KOPT-K1 (cell line): ENCODE data around the gene SMARCAL1.

Experiments
- H3K27ac ChIP-seq: fragments of 200-600 bp; sonication (generic); 2 replicates; pipeline ENCODE4 v1.5.1; 2016; ENCODE audit warnings: antibody characterized with exemption, mild to moderate bottlenecking, low read depth, low read length; ENCODE audit not compliant: poor library complexity, severe bottlenecking
- H3K36me3 ChIP-seq: fragments of 200-600 bp; sonication (generic); 2 replicates; pipeline ENCODE4 v1.5.1; 2017; ENCODE audit warnings: antibody characterized with exemption, mild to moderate bottlenecking, low read length, moderate library complexity; ENCODE audit not compliant: insufficient read depth
- H3K9me3 ChIP-seq: fragments of 200-600 bp; sonication (generic); 2 replicates; pipeline ENCODE4 v1.5.1; 2017; ENCODE audit warnings: antibody characterized with exemption, low read length, mild to moderate bottlenecking; ENCODE audit not compliant: insufficient read depth, poor library complexity, severe bottlenecking

The SMARCAL1 gene

DNA sequence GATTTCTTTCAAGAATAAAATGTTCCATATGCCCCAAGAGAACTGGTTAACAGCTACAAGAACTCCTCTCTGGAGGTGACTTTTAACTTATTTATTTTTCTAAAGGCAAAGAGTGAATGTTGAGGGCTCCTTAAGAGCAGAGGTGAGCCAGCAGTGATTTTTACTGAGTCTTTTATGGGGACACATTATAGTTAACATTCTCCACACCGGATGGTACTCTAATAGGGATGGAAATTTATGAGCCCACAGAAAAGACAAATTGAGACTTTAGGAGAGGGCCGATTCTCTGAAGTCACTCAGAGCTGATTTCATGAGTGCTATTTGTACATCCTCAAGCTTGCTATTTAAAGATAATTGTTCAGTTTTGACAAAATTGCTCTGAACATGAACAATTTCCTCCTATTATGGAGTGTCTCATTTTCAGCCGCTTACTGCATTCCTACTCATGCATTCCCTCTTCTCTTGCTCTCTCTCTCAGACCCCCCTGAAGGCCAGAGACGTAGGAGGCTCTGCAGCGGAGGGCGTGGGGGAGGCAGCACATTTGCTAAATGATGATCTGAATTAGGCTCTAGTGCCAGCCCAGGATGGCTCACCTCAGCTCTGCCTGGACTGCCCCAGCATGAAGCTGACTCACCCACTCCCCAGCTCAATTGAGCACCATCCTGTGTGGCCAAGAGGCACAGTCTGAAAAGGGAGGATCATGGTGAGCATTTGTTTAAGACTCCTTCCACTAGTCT is 80.5 kb downstream of the SMARCAL1 start:
- no peaks in the 10 kb centered on the region for H3K9me3 ChIP-seq
- H3K36me3 ChIP-seq: no peaks in the 10 kb centered on the region
- no peak overlapping the region for H3K27ac ChIP-seq

GRCh38 chr2:216493334-216493685 is 81.0 kb downstream of the SMARCAL1 start:
- Histone ChIP-seq H3K36me3 (no peaks in the 10 kb centered on the region), H3K9me3 (no peaks in the 10 kb centered on the region), H3K27ac (no peak overlapping the region)

- H3K9me3 ChIP-seq: no peaks in the 10 kb centered on the region
- peaks cover 21% of the 10 kb centered on the region for H3K36me3 ChIP-seq
- no peak overlapping the region for H3K27ac ChIP-seq
Measured at GRCh38 chr2:216495656-216496055, 83.4 kb downstream of the SMARCAL1 start.

GRCh38 chr2:216497382-216498069 is 85.2 kb downstream of the SMARCAL1 start:
- H3K36me3 ChIP-seq: peaks cover 39% of the 10 kb centered on the region
- H3K9me3 ChIP-seq: no peaks in the 10 kb centered on the region
- H3K27ac ChIP-seq: peak overlapping the region; percentile 82

DNA sequence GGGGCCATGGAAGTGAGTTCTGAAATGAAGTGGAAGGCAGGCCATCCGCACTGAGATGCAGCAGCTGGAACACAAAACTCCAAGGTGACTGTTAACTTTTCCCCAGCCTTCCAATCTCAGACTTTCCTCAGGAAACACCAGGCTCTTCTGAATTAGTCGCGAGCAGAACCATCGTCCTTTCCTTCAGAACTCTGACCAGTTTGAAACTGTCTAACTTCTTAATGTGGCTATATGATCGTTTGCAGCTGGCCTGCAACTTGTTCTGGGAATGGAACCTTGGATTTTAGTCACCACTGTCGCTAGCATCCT is 85.7 kb downstream of the SMARCAL1 start:
- Histone ChIP-seq H3K9me3 (no peaks in the 10 kb centered on the region), H3K27ac (peak overlapping the region; percentile 82), H3K36me3 (peaks cover 44% of the 10 kb centered on the region)

- Histone ChIP-seq H3K9me3 (no peaks in the 10 kb centered on the region), H3K27ac (peak within 1 kb of the TSS; percentile 82), H3K36me3 (peaks cover 51% of the 10 kb centered on the region)
Measured at GRCh38 chr2:216498379-216499352, 86.4 kb downstream of the SMARCAL1 start, which contains the start of gene RPL37A. Gene RPL37A (plus strand): TSS chr2:216498844. CDS start chr2:216498875, 31 bp downstream.

GRCh38 chr2:216499641-216500218 is 87.4 kb downstream of the SMARCAL1 start:
- Histone ChIP-seq H3K36me3 (peaks cover 61% of the 10 kb centered on the region), H3K9me3 (no peaks in the 10 kb centered on the region), H3K27ac (peak overlapping the region; percentile 82)

DNA sequence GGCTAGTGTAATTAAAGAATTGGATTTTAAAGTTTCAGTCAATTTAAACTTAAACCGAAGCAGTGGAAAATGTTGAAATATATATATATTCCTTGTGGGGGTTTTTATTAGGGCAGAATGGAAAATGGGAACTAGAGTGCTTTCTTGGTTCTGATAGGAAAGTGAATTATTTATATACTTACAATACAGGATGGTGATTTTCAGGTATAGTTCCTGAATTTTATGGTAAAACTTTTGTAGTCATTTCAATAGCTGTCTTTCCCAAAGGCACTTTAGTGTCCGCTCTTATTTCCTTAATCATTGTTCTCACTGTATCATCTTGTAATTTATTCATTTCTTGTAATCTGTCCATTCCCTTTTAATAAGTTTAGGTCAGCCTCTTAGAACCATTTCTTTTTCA is 88.3 kb downstream of the SMARCAL1 start:
- Histone ChIP-seq H3K27ac (peak overlapping the region; percentile 82), H3K9me3 (no peaks in the 10 kb centered on the region), H3K36me3 (peaks cover 69% of the 10 kb centered on the region)

GRCh38 chr2:216501854-216502253 is 89.6 kb downstream of the SMARCAL1 start:
- H3K9me3 ChIP-seq: no peaks in the 10 kb centered on the region
- H3K36me3 ChIP-seq: peaks cover 82% of the 10 kb centered on the region
- no peak overlapping the region for H3K27ac ChIP-seq

DNA sequence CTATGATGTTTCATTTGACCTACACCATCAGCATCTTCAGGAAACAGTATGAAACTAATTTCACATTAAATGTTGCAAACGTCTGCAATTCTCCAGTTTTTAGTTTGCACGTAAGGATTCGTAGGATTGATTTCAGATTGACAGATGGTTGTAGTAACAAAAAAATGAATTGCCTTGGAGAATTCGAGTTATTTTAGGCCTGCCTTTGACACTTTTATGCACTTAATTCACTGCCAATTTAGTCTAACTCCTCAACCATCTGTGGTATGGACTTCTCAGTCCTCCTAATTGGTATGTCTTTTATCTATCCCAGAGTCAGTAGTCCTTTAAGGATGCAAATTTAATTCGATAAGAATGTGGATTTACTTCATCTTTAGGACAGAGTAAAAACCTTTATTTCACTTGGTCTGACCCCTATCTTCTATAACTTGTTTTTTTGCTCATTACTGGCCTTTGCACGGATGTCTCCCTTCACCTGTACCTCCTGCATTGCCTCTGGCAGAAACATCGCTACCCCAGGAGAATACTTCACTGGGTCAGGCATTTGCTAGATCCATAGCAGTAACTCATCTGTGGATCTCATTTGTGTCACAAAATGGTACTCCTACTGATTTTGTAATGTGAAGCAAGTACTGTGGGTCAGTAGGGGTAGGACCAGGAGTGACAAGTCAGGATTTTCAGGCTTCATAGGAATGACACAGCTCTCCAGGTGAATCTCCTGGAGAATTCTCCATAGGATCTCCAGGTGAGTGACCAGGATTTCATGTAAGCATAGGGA is 90.3 kb downstream of the SMARCAL1 start:
- H3K9me3 ChIP-seq: no peaks in the 10 kb centered on the region
- peaks cover 88% of the 10 kb centered on the region for H3K36me3 ChIP-seq
- no peak overlapping the region for H3K27ac ChIP-seq

DNA sequence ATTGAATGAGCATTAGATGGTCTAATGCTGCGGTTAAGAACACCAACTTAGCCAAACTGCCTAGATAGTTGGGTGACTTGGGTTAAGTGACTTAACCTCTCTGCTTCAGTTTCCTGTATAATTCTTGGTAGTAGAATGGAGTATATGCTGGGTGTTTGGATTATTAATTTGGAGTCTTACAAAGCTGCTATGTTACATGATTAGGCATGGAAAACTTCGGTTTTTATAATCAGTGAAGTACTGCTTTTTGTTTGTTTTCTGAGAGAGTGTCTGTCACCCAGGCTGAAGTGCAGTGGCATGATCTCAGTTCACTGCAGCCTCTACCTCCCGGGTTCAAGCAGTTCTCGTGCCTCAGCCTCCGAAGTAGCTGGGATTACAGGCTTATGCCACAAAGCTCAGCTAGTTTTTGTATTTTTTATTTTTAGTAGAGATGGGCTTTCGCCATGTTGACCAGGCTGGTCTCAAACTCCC is 90.9 kb downstream of the SMARCAL1 start:
- peaks cover 94% of the 10 kb centered on the region for H3K36me3 ChIP-seq
- H3K27ac ChIP-seq: no peak overlapping the region
- no peaks in the 10 kb centered on the region for H3K9me3 ChIP-seq

- peaks cover 94% of the 10 kb centered on the region for H3K36me3 ChIP-seq
Measured at GRCh38 chr2:216503697-216504375, 91.6 kb downstream of the SMARCAL1 start.

DNA sequence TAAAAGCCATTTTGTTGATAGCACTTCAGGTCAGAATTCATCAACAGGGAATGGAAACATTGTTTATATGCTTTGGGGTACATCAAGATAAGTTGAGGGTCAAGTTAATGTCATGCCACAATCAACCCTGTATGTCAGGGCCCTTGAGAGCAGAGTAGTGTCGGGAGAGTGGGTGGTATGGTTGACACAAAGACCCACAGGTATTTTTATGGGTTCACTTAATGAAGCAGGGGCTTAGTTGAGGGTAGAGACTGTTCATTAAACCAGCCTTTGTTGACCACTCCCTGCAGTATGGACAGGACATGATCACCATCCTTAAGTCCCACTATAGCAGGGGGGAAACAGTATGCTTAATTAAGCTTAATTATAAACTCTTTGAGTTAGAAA is 92.1 kb downstream of the SMARCAL1 start:
- Histone ChIP-seq H3K9me3 (no peaks in the 10 kb centered on the region), H3K27ac (no peak overlapping the region), H3K36me3 (peaks cover 91% of the 10 kb centered on the region)

More at GRCh38 chr2:216503697-216504375, 91.6 kb downstream of the SMARCAL1 start:
- Histone ChIP-seq H3K27ac (no peak overlapping the region), H3K9me3 (no peaks in the 10 kb centered on the region)
